ENCODE results near the gene PTPN20. TPM values are rescaled to one million over a fixed set of nuclear protein-coding genes. Genes with fewer than 3 reads are reported as not detected.

The PTPN20 gene
- total RNA-seq, 2 experiments from 2014 or later, result not detected

GRCh38 chr10:47037654-47038425 lies 126.6 kb downstream of the PTPN20 start:
- no peak overlapping the region for H3K4me2 ChIP-seq (ENCODE audit: low read length)
- no peaks in the 10 kb centered on the region for H3K9me2 ChIP-seq (ENCODE audit: insufficient read depth, low read length)
- ChIA-PET POLR2A (no interaction called here), CTCF (ENCODE audit: unreplicated experiment) (no interaction called here)
- H2AFZ ChIP-seq (ENCODE audit: low read length), result no peak overlapping the region
- intact Hi-C loops (cut with micrococcal nuclease; ENCODE audit: unreplicated experiment), result no loop called here
- no peak overlapping the region for H3K4me3 ChIP-seq (ENCODE audit: low read depth, low read length, poor library complexity, severe bottlenecking)
- no peak overlapping the region for H3K27ac ChIP-seq (ENCODE audit: low read depth, low read length, poor library complexity, severe bottlenecking)
- H3K9me3 ChIP-seq (ENCODE audit: low read length), result no peaks in the 10 kb centered on the region
- H3K36me3 ChIP-seq (ENCODE audit: insufficient read depth, low read length), result no peaks in the 10 kb centered on the region
- no peaks in the 10 kb centered on the region for H3K79me2 ChIP-seq (ENCODE audit: insufficient read depth, low read depth, low read length)
- no TSS peak for BruUV-seq (replicated peaks)
- no peaks in the 10 kb centered on the region for H3K4me1 ChIP-seq (ENCODE audit: insufficient read depth, low read length, poor library complexity, severe bottlenecking)
- H4K20me1 ChIP-seq (ENCODE audit: insufficient read depth, low read length), result no peaks in the 10 kb centered on the region
- TF ChIP-seq CTCF (conservative IDR thresholded peaks at IDR 0.05; ENCODE audit: low read length), result no peak
- TF ChIP-seq EZH2phosphoT487 (IDR thresholded peaks at IDR 0.05; ENCODE audit: borderline replicate concordance, low read depth, low read length), result no peak
- no peak for DNase-seq (ENCODE audit: low spot score)

GRCh38 chr10:47038881-47039561 lies 127.8 kb downstream of the PTPN20 start:
- Histone ChIP-seq H3K4me1 (ENCODE audit: insufficient read depth, low read length, poor library complexity, severe bottlenecking) (no peaks in the 10 kb centered on the region), H3K9me2 (ENCODE audit: insufficient read depth, low read length) (no peaks in the 10 kb centered on the region), H4K20me1 (ENCODE audit: insufficient read depth, low read length) (no peaks in the 10 kb centered on the region), H2AFZ (ENCODE audit: low read length) (no peak overlapping the region), H3K79me2 (ENCODE audit: insufficient read depth, low read depth, low read length) (no peaks in the 10 kb centered on the region), H3K4me3 (ENCODE audit: low read depth, low read length, poor library complexity, severe bottlenecking) (no peak overlapping the region), H3K4me2 (ENCODE audit: low read length) (no peak overlapping the region), H3K36me3 (ENCODE audit: insufficient read depth, low read length) (no peaks in the 10 kb centered on the region), H3K27ac (ENCODE audit: low read depth, low read length, poor library complexity, severe bottlenecking) (no peak overlapping the region), H3K9me3 (ENCODE audit: low read length) (no peaks in the 10 kb centered on the region)
- POLR2A ChIA-PET, result no interaction called here
- CTCF ChIA-PET (ENCODE audit: unreplicated experiment), result no interaction called here
- BruUV-seq (replicated peaks), result no TSS peak
- TF ChIP-seq CTCF (conservative IDR thresholded peaks at IDR 0.05; ENCODE audit: low read length) (no peak), EZH2phosphoT487 (IDR thresholded peaks at IDR 0.05; ENCODE audit: borderline replicate concordance, low read depth, low read length) (no peak)
- intact Hi-C loops (cut with micrococcal nuclease; ENCODE audit: unreplicated experiment), result no loop called here
- DNase-seq (ENCODE audit: low spot score), result no peak

- no TSS peak for BruUV-seq (replicated peaks)
- no peak for DNase-seq (ENCODE audit: low spot score)
- H3K4me1 ChIP-seq (ENCODE audit: insufficient read depth, low read length, poor library complexity, severe bottlenecking), result no peaks in the 10 kb centered on the region
- no peak overlapping the region for H3K4me2 ChIP-seq (ENCODE audit: low read length)
- H4K20me1 ChIP-seq (ENCODE audit: insufficient read depth, low read length), result no peaks in the 10 kb centered on the region
- H3K79me2 ChIP-seq (ENCODE audit: insufficient read depth, low read depth, low read length), result no peaks in the 10 kb centered on the region
- H3K4me3 ChIP-seq (ENCODE audit: low read depth, low read length, poor library complexity, severe bottlenecking), result no peak overlapping the region
- TF ChIP-seq CTCF (conservative IDR thresholded peaks at IDR 0.05; ENCODE audit: low read length) (no peak), EZH2phosphoT487 (IDR thresholded peaks at IDR 0.05; ENCODE audit: borderline replicate concordance, low read depth, low read length) (no peak)
- H3K9me2 ChIP-seq (ENCODE audit: insufficient read depth, low read length), result no peaks in the 10 kb centered on the region
- H3K9me3 ChIP-seq (ENCODE audit: low read length), result no peaks in the 10 kb centered on the region
- ChIA-PET CTCF (ENCODE audit: unreplicated experiment) (interaction anchor here (0.6 kb wide), 1 partner anchor 271 kb away, joined by 4 read pairs; no protein-coding TSS in a partner anchor), POLR2A (no interaction called here)
- H3K36me3 ChIP-seq (ENCODE audit: insufficient read depth, low read length), result no peaks in the 10 kb centered on the region
- no peak overlapping the region for H2AFZ ChIP-seq (ENCODE audit: low read length)
- H3K27ac ChIP-seq (ENCODE audit: low read depth, low read length, poor library complexity, severe bottlenecking), result no peak overlapping the region
- intact Hi-C loops (cut with micrococcal nuclease; ENCODE audit: unreplicated experiment), result no loop called here
Observed at GRCh38 chr10:47039562-47039913, 128.3 kb downstream of the PTPN20 start.

All from OCI-LY7 (cell line).